Suprapubic skin (tissue), 4 donors: ENCODE results near the gene CHMP2A.

Source experiments
- EP300 ChIP-seq: sonication (generic); formaldehyde crosslinking; IDR thresholded peaks from one replicate; pipeline ENCODE4 v1.6.1; 2017; ENCODE audit warnings: antibody characterized with exemption
- POLR2A ChIP-seq, 2 donors: fragments of 450-650 bp; IDR thresholded peaks; one replicate each; pipeline ENCODE4 v1.6.1; 2017; ENCODE audit warnings: antibody characterized with exemption in 2 of 2, mild to moderate bottlenecking in 2 of 2, moderate library complexity in 2 of 2
- POLR2AphosphoS5 ChIP-seq, 3 donors: sonication (generic); formaldehyde crosslinking; IDR thresholded peaks; one replicate each; pipeline ENCODE4 v1.6.1; 2017; ENCODE audit warnings: antibody characterized with exemption in 3 of 3
- TF ChIP-seq, protein P1 (sequence below), 2 donors: fragments of 200-600 bp in 1 of 2; fragments of 450-650 bp in 1 of 2; sonication (generic) in 1 of 2; IDR thresholded peaks; one replicate each; pipeline ENCODE4 v1.5.1; 2016 to 2019; ENCODE audit warnings: antibody characterized with exemption in 2 of 2, mild to moderate bottlenecking in 1 of 2, moderate library complexity in 1 of 2

DNA sequence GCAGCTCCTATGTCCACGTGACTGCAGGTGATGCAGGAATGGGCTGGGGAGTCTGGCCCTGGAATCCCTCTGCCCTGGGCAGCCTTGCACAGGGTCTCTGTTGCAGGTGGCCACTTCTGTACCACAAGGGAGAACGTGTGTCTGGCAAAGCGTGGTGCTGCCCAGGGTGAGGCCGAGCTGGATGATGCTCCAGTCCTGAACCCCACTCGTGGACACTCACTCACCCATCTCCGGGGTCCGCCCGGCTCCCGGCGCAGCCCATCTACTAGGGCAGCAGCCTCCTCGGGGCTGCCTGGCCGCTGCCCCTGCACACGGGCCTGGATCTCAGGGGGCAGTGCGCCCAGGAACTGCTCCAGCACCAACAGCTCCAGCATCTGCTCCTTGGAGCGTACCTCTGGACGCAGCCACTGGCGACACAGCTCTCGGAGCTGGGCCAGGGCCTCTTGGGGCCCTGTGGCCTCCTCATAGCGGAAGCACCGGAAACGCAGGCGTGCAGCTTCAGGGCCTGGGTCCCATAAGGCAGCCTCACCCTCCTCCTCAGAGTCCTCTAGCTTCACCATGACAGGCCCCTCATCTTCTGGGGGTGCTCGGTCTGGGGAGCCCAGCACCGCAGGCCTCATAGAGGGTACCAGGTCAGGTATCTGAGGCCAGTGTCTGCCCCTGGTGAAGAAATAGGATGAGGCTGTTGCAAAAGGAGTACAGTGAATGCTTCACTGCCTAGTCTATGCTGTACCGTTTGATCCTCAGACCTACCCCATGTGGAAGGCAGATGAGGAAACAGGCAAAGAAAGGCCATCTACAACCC lies 16.1 kb upstream of the CHMP2A start:
- TF ChIP-seq, protein P1, sequence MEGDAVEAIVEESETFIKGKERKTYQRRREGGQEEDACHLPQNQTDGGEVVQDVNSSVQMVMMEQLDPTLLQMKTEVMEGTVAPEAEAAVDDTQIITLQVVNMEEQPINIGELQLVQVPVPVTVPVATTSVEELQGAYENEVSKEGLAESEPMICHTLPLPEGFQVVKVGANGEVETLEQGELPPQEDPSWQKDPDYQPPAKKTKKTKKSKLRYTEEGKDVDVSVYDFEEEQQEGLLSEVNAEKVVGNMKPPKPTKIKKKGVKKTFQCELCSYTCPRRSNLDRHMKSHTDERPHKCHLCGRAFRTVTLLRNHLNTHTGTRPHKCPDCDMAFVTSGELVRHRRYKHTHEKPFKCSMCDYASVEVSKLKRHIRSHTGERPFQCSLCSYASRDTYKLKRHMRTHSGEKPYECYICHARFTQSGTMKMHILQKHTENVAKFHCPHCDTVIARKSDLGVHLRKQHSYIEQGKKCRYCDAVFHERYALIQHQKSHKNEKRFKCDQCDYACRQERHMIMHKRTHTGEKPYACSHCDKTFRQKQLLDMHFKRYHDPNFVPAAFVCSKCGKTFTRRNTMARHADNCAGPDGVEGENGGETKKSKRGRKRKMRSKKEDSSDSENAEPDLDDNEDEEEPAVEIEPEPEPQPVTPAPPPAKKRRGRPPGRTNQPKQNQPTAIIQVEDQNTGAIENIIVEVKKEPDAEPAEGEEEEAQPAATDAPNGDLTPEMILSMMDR (IDR thresholded peaks at IDR 0.05): no peak
- TF ChIP-seq POLR2A (IDR thresholded peaks at IDR 0.05) (no peak), POLR2AphosphoS5 (IDR thresholded peaks at IDR 0.05) (no peak), EP300 (no peak)
